GM03348 (cell line): ENCODE data around the gene PMVK.

Experiments used
- DNase-seq: peaks from one replicate; pipeline ENCODE4 v3.0.0; 2012; ENCODE audit warnings: low spot score

Gene PMVK

DNA sequence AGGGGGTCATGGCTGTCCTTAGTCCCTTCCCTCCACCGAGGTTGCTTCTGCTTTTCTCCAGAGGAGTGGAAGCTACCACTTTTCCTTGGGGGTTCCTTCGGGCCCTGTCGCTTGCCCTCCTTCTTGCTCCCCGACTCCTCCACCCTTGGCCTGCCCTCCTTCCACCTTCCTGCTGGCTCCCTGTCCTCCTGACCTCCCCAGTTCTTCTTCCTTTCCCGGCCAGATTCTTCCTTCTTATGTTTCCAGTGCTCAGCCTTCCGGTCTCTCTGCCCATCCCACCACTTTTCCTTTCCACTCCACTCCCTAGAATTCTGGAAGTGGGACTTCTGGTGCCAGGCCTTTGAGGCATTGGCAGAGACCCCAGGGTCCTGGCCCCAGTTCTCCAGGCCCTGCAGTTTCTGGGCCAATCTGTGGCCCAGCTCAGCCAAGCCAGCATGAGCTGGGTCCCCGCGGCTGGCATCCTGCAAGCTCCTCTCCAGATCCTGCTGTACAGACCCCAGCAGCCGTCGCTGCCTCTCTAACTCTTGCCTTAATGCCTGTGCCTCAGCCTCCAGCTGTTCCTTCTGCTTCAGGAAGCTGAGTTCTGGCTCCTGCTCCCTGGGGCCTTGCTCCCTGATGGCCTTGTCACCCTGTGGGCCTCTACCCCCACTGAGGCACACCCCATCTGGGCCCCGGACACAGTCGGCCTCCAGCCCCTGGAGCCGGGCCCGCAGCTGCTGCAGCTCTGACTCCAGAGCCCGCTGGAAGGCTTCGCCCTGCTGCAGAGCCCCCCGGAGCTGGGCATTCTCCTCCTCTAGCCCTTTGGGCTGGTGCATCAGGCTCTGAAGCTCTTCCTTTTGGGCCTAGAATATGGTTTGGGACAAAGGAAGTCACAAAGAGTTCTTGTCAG lies 9.7 kb upstream of the PMVK start:
- DNase-seq = no peak

DNA sequence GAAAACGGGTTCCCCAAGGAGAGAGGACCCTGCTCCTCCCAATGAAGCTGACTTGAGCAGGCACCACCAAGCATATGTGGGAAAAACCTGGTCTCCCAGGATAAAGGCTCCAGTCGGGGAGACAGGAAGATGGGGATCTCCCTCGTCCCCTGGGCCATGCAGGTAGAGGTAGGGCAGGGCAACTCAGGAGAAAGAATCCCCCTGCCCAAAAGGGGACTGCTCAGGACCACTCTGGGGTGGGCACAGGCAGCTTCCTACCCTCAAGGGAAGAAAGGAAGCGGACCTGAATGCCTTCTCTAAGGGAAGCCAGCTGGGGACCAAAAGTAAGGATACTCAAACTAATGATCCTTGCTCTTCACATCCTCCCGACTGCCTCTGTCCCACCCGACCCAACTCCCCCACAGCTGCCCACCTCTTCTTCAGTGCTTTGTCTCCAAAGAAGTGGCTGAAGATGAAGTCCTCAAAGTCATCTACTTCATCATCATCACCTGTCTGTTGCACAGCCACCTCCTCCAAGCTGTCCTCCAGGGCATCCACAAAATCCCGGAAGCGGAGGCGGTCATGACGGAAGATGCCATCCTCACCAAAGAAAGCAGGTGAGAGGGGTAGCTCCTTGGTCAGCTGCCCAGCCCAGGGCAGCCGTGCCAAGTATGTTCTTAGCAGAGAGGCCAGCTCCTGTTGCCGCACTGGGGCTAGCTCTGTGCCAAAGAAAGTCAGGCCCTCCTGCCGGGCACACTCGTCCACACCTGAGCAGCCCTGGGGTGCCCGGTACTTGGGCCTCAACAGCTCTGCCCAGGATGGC lies 8.8 kb upstream of the PMVK start:
- no peak for DNase-seq

DNA sequence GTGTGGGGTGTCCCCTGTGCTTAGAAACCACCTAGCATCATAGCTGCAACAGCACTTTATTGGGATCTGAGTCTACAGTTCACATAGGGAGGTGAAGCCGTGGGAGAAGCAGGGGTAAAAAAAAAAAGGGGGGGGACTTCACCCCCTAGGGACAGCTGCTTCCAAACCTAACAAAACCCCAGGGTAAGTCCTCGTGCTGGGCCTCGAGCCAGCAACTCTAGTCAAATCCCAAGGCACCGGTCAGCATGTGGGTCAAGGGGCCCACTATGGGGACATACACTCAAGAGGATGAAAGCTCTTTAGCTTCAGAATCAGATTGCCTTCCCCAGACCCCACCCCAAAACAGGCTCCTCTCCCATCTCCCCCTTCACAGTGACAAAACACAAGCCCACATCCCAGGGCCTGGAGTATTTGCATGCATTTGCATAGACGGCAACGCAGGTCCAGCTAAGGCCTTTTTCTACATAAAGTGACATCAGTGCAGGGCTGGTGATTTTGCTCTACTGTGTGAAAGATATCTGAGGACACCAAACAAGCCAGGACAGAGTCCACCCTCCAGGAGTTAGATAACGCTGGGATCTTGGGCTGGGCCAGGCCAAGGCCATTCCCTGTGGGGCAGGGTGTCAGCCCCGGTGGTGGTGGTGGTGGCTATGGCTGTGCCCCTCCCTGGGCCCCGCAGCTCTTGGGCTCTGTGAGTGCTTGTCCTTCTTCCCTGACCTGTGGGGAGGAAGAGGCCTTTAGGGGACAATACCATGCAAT lies 8.1 kb upstream of the PMVK start:
- no peak for DNase-seq

DNA sequence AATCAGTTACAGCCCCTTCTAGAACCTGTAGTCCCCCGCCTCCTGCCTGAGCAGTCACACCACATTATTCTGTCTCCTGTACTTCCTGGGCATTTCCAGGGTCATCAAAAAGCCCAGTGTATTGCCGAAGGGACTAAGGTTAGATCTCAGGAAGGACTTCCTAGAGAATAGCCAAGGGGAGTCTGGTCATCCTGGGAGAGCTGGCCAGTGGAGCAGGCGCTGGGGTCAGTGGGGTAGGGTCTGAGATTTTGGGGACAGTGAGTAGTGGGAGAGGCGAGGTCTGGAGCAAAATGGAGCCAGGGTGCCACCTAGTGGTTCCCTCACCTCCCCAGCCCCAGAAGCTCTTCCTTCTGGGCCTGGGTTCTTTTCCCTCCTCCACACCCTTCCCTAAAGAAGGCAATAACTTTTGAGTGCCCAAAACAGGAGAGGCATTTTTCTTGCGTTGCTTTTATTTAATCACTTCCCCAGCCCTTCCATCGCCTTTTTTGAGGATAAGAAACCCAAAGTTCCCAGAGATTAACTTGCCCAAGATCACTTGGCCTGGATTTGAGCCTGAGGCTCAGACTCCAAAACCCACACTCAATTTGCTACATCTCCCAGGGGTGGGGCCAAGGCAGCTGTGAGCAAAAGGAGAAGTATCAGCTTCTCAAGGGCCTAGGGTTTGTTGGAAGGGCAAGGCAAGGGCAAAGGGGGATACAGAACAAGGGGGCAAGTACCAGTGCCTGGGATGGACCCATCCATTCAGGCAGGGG lies 7.3 kb upstream of the PMVK start:
- DNase-seq = peak; percentile 69

DNA sequence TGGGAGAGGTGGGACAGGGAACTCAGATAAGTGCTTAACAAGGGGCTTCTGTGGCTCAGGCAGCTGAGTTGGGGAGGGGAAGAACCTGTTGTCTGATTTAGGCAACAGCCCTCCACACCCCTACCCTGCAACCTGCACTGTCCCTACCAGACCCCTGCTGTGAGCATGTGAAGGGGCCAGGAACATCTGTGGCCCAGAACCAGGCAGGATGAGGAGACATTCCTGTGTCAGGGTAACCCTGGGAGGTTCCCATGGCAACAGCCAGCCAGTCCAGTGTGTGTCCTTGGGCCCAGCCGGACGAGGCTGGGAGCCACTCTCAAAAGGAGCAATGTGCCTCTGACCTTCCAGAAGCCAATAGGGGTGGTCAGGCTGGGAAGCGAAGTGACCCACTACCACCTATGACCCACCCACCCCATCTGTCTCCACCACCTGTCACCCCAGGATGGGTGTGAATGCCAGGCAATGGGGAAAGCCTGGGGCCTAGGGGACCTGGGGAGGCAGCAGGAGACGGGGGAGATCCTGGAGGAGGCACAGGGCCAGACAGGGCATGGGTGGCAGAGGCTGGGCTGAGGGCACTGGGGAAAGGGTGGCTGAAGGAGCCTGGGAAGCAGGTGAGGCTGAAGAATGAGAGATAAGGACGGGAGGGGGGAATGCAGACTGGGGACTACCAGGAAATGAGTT lies 5.0 kb upstream of the PMVK start:
- DNase-seq = no peak

DNA sequence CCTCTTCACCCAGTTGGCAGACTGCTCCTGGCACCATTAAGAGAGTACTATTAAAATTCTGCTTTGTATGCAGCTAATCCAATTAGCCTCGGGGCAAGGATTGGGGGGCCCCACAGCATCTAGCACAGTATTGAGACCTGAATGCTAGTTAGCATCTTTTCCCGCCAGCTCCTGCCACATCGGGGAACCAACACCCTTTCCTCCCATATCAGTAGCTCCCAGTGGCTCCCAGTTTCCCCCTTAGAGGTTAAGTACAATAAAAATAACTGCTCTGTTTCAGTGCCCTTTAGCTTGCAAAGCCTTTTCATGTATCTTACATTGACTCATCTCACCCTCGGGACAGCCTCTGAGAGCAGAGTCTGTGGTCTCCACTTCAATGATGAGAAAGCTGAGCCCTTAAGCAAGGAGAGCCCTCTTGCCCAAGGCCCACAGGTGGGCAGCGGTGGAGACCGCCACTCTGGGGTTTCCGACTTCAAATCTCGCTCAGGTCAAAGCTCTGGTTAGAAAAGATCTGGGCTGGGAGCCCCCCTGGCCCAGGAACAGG lies 4.2 kb upstream of the PMVK start:
- no peak for DNase-seq

DNA sequence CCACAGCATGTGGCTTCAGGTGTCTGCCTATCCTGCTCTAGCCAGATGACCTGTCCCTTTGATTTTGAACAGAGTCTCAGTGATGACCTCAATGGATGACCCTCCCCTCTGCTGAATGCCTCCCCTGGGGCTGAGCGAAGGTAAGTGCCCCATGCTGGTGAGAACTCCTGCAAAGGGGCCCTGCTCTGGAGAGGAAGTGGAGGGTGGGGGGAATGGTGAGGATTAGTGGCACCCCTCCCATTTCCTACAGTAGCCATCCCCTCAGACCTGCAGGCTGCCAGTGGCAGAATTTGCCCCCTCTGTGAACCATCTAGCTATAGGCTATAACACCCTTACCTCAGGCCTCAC lies 3.7 kb upstream of the PMVK start:
- no peak for DNase-seq

DNA sequence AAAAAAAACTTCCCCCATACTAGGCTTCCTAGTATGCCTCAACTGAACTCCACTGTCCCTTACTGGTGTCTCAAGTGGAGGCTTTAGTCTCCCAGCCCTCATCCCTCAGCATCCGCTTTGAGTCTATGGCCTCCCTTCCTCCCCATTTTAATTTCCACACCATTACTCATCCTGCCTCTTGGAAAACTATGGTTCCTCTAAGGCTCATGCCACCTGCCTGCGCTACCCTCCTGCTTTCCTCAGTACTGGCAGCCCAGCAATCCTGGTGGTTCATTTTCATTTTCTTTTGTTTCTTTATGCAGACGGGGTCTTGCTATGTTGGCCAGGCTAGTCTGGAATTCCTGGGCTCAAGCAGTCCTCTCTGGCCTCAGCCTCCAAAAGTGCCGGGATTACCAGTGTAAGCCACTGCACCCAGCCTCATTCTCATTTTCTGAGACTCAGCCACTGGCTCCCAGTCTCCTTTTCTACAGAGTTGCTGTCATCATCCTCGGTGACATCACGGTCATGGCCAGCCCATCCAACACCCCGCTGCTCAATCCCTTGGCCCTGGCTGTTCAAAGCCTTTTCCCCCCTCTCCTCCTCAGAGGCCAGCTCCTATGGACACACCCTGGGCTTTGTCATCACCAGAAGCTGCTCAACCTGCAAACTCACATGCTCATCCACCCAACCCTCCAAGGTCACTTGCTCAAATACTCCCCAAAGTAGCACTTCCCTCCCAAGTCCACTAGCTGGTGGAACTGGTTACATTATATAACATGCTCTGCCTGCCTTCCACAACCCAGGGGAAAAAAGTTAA lies 2.3 kb upstream of the PMVK start:
- no peak for DNase-seq

DNA sequence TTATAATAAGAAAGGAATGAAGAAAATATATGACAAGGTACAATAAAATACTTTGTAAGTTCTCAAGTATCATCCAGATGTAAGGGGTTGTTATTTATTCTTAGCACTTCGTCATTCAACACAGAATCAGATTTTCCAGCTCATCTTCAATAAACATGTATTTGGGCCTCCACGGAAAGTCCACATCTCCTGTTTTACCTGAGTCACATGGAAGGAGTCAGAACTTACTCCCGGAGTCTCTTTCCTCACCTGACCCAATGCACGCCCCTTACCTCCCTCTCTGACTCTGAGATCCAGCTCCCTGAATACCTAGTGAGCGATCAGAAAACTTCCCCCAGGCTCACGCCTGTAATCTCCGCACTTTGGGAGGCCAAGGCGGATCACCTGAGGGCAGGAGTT lies 1.5 kb upstream of the PMVK start:
- DNase-seq = no peak

DNA sequence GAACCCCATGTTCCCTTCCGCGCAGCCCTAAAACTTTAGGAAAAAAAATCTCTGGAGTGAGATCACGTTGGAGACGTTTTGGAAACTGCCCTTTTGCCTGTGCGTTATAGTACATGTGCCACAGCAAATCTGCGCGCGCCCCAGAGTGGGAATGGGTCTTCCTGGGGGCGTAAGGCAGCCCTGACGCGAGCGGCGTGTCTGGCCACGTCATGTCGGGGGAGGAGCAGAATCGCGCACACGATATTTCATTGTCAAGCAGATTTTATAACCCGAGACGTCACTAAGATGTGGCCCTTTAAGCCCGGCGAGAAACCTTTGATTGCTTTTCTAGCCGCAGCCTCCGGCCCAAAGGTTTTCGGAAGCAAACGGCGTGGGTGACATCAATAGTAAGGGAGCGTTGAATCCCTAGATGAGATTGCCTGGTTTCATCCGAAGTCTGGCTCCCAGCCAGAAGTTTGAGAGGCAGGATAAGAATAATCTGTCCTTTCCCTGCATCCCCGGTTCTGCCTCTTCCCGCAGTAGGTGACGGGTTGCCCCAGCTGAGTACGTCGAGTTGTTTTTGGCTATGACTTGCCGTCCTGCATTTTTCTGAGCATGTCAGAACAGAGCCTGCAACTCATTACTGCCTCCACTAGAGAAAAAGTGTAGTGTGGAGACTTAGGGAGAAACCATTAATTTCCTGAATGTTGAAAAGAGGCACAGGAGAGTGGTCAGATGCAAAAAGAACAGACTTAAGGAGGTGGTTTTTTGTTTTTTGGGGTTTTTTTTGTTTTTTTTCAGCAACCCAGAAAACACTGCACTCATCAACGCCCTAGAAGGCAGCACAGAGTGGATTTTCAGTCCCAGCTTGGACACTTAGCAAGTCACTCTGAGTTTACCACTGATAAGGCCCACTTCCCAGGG lies 817 bp upstream of the PMVK start:
- DNase-seq = peak; percentile 95

DNA sequence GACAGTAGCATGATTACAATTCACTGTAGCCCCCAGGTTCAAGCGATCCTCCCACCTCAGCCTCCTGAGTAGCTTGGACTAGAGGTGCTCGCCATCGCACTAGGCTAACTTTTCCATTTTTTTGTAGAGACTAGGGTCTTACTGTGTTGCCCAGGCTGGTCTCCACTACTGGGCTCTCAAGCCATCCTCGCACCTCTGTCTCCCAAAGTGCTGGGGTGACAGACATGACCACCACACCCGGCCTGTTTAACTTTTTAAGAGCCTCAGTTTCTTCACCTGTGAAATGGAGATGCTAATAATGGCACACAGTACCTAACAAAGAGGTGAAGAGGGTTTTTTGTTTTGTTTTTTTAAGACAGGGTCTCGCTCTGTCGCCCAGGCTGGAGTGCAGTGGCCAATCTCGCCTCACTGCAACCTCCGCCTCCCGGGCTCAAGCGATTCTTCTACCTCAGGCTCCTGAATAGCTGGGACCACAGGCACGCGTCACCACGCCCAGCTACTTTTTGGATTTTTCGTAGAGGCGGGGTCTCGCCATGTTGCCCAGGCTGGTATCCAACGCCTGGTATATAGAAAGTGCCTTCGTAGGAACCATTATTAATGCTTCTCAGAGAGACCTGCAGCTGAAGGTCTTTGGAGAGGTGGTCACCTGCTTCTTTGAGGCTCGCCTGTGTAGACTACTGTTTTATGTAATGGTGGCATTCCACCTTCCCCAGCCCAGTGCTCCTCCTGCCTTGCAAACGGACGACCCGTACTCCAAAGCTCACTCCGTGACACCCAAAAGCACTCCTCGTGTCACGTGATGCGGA lies 567 bp downstream of the PMVK start:
- no peak for DNase-seq

DNA sequence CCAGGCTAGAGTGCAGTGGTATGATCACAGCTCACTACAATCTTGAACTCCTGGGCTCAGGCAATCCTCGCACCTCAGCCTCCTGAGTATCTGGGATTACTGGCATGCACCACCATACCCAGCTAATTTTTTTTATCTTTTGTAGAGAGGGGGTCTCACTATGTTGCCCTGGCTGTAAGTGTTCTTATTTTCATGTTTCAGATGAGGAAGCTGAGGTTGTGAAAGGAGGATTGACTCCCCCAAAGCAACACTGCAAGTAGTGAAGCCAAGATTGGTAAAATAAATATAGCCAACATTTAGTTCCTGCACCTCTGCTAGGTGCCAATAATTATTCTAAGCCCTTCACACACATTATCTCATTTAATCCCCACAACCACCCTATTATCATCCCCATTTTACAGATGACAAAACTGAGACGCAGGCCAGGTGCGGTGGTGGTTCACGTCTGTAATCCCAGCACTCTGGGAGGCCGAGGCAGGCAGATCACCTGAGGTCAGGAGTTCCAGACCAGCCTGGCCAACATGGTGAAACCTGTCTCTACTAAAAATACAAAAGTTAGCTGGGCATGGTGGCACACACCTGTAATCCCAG lies 2.1 kb downstream of the PMVK start:
- DNase-seq = no peak

DNA sequence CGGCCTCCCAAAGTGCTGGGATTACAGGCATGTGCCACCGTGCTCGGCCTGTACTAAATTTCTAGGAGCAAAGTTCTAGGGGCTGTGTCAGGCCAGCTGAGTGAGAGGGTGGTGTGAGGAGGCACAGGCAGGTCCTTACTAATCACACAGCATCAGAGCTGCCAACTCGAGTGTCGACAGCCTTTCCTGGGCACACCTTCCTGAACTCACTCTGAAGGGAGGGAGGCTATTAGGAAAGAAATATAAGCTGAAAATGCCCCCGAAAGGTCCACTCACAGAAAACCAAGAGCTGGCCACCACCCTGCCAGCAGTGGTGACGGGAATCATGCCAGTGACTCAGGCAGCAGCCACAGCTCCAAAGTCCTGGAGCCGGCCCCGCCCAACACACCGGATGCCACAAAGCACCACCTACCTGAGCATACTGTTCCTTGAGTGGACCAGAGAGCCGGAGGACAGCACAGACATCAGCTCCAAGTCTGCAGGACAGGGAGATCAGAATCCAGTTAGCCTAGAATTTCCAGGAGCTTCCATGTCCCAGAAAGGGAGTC lies 4.5 kb downstream of the PMVK start:
- no peak for DNase-seq

DNA sequence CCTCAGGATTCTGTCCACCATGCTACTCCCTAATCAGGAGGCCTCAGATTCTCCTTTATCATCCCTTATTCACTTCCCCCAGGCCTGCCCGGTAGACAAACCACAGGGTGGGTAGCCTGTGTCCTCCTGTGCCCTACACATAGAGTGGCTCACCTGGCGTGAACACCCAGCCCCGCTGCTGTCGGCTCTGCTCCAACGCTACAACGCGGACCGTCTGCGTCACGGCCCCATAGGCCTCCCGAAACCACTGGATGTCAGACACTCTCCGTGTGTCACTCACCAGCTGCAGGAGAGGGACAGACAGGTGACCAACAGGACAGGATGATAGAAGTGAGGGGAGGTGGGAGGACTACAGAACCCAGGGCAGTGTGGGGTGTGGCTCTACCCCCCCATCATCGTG lies 10.3 kb downstream of the PMVK start:
- DNase-seq = no peak

DNA sequence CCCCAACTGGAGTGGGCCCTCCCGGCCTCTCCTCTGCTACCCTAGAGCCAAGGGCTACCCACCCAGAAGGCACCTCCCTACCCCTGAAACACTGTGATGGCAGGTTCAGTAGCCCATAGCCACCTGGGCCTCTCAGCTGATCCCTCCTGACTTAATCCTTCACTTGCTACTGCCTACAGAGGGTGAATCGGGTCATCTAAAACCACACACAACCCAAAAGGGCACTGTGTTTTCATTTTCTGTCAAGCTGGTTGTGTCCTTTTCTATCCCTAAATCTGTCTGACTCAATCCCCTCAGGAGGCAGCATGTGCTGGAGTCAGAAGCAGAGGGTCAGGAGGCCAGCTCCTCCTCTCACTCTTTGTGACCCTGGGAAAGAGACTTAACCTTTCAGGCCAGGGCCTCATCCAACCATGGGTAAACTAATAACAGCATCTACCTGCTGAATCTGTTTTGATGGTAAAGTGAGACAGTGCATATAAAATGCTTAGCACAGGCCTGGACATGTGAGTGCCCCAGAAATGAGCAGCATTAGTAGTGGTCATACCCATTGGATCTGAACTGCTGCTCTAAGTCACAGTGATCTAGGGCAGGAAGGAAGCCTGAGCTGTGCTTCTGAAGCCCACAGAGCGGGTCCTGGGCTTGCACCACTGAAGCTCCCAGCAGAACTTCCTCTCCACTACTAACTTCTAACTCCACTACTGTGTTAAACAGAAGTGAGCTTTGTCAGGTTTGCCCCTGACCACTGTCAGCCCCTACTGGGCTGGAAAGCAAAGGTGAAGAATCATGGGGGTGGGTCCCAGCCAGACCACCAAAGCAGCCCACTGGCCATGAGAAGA lies 11.0 kb downstream of the PMVK start:
- DNase-seq = no peak

DNA sequence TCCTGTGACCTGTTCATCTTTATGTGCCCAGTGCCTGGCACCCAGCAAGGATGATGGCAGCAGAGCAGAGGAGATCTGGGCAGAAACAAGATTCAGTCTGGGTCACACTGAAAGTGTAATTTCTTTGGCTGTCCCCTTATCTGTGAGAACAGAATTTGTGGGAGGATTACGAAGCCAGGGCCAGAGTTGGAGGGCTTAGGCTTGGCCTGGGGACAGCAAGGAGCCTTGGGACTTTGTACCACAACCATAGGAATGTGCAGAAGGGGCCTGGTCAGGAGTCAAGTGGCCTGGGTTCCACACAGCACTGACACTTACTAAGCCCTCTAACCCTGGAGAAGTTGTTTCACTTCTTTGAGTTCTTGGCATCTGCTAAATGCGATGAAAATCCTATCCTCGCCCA lies 12.8 kb downstream of the PMVK start:
- DNase-seq = no peak

DNA sequence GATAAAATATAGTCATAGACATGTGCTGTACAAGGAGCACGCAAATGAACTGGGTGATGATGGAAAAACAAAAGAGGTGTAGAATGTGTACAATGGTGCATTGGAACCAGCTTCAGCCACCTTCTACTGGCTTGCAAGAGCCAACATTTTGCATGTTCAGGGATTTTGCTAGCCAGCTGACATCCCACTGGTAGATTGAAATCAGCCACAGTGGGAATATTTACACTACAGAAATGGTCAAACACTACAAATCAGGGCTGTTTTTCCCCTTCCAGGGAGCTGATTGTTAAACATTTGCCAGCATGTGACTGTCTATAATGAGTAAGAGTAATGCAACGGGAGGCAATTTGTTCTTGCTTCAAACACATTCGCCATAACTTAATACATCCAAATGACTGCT lies 23.2 kb downstream of the PMVK start:
- DNase-seq = no peak
